Ovary (tissue), 3 donors: ENCODE data around the gene GGT6.

ENCODE experiments used
- CTCF ChIP-seq, 3 donors: fragments of 450-650 bp in 2 of 3; fragments of 200-600 bp in 1 of 3; IDR thresholded peaks; one replicate each; pipeline versions ENCODE4 v1.5.1 to v1.8.0; 2016 to 2022; ENCODE audit warnings: antibody characterized with exemption in 3 of 3, mild to moderate bottlenecking in 1 of 3
- EP300 ChIP-seq: sonication (generic); formaldehyde crosslinking; IDR thresholded peaks from one replicate; pipeline ENCODE4 v1.6.1; 2017; ENCODE audit warnings: antibody characterized with exemption
- POLR2A ChIP-seq: fragments of 450-650 bp; IDR thresholded peaks from one replicate; pipeline ENCODE4 v1.6.1; 2017; ENCODE audit warnings: antibody characterized with exemption, mild to moderate bottlenecking, moderate library complexity
- donor health status: DM: no; HTN: no; CAD: no.

- TF ChIP-seq CTCF (IDR thresholded peaks at IDR 0.05) (no peak), POLR2A (no peak), EP300 (no peak)
Measured at GRCh38 chr17:4548061-4548461, 12.3 kb downstream of the GGT6 start.
